HG03378 (cell line): ENCODE results near the gene ZNF846.
"Not testable (repeated sequence)": the region's sequence is repeated elsewhere in the genome, so short reads cannot be mapped to it uniquely, and the experiment has no call there.

Source experiments
- ATAC-seq: cut with Tn5 transposase; IDR thresholded peaks from one replicate; pipeline ENCODE4 v1.9.1; 2021; ENCODE audit warnings: mild to moderate bottlenecking, moderate library complexity; ENCODE audit not compliant: unreplicated experiment

Gene ZNF846

DNA sequence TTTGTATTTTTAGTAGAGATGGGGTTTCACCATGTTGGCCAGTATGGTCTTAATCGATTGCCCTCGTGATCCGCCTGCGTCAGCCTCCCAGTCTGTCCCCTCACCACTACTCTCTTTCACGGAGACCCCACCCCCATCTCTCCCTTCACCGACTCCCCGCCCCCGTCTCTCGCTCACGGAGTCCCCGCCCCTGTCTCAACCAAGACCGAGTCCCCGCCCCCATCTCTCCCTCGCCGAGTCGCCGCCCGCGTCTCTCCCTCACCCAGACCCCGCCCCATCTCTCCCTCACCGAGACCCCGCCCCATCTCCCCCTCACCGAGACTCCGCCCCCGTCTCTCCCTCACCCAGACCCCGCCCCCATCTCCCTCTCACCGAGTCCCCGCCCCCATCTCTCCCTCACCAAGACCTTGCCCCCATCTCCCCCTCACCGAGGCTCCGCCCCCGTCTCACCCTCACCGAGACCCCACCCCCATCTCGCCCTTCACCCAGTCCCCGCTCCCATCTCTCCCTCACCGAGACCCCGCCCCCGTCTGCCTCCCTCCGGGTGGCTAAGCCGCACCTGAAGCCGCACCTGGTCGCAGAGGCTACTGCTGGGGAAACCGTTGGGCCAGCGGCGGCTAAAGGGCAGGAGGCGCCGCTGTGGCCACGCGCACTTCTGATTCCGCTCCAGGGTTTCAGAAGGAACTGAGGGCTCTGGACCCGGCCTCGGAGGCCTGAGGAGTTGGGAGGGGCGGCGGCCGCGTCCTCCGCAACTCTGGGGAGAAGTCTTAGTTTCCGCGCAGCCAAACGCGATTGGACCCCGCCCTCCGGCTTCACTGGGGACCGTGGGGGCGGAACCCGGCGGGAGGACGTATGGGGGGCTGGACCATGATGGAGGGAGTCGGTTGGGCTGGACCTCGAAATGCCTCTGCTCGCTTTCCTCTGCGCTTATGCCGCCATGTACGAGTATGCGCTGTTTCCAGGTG lies 17.1 kb upstream of the ZNF846 start:
- ATAC-seq: peak; percentile 58

DNA sequence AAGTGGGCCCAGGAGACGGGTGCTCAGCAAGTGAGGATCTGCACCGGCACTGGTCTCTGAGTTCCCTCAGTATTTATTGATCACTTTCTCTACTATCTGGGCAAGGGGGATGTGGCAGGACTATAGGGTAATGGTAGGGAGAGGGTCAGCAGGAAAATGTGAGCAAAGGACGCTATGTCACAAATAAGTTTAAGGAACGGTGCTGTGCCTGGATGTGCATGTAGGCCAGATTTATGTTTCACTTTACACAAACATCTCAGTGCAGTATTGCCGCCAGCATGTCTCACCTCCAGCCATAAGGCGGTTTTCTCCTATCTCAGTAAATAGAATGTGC lies 15.6 kb upstream of the ZNF846 start:
- not testable (repeated sequence) for ATAC-seq

DNA sequence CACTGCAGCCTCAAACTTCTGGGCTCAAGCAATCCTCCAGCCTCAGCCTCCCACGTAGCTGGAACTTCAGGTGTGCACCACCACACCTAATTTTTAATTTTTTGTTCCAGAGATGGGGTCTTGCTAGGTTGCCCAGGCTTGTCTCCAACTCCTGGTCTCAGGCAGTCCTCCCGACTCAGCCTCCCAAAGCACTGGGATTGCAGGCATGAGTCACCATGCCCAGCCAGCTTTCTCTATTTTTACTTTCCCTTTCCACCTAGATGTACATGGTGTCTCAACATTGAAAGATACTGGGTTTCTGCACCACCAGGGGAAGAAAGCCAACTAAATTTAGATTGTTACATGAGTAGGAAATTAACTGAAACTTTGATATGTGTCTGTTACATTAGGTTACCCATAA lies 13.8 kb upstream of the ZNF846 start:
- ATAC-seq: no peak

DNA sequence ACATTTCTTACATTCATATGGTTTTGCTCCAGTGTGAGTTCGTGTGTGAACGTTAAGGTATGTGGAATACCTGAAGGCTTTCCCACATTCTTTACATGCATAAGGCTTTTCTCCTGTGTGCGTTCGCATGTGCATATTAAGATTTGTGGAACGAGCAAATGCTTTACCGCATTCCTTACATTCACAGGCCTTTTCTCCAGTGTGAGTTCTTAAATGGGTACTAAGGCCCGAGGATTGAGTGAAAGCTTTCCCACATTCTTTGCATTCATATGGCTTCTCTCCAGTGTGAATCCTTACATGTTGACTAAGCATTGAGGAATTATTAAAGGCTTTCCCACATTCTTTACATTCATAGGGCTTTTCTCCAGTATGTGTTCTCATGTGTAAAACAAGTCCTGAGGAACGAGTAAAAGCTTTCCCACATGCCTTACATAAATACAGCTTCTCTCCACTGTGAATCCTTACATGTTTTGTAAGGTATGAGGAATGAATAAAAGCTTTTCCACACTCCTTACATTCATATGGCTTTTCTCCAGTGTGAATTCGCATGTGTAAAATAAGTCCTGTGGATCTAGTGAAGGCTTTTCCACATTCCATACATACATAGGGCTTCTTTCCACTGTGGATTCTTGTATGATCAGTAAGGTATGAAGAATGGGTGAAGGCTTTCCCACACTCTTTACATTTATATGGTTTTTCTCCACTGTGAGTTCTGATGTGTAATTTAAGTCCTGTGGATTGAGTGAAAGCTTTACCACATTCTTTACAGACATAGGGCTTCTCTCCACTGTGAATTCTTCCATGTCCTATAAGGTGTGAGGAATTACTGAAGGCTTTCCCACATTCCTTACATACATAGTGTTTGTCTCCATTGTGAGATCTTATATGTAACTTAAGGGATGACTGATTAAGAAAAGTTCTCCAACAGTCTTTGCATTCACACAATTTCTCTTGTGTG lies 10.7 kb downstream of the ZNF846 start:
- ATAC-seq: no peak

DNA sequence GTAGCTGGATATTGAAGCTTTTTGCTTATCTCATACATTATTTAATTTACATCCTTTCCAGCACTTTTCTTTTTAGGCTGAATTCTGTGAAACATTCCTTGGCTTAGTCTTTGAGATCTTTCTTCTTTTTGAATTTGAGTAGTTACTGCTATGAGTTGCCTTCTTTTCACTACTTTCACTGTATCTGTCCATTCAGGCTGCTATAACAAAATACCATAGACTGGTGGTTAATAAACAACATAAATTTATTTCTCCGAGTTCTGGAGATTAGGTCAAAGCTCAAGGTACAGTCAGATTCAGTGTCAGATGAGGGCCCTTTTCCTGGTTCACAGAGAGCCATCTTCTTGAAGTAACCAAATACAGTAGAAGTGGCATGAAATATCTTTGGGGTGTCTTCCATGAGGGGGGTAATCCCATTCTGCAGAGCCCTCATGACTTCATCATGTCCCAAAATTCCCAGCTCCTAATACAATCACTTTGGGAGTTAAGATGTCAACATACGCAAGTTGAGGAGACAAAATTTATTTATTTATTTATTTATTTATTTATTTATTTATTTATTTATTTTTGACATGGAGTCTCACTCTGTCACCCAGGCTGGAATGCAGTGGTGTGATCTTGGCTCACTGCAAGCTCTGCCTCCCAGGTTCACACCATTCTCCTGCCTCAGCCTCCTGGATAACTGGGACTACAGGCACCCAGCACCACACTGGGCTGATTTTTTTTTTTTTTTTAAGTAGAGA lies 15.7 kb downstream of the ZNF846 start:
- no peak for ATAC-seq

DNA sequence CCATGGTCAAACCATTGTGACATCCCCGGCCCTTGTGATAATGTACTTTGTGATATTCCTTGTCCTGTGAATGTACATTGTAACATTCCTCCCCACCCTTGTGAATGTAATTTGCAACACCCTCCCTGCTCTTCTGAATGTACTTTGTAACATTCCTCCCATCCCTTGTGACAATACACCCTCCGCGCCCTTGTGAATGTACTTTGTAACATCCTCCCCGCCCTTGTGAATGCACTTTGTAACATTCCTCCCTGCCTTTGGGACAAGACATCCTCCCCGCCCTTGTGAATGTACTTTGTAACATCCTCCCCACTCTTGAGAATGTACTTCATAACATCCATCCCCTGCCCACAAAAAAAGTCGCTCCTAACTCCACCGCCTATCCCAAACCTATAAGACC lies 17.1 kb downstream of the ZNF846 start:
- no peak for ATAC-seq

DNA sequence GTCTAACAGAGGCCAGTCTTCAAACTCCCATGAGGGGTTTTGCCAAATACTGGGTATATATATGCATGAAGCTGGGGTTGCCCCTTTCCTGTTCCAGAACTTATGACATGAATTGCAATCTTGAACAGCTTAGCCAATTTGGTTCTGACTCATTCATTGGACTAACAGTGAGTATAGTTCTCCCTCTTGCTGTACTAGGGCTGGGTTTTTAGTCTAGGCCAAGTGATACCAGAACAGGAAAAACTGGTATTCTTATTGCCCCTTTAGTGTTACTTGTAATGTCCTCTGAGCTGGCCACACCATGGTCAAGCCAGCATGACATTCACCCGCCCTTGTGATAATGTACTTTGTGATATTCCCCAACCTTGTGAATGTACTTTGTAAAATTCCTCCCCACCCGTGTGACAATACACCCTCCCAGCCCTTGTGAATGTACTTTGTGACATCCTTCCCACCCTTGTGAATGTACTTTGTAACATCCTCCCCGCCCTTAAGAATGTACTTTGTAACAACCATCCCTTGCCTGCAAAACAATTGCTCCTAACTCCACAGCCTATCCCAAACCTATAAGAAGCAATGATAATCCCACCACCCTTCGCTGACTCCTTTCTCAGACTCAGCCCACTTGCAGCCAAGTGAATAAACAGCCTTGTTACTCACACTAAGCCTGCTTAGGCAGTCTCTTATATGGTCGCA lies 26.9 kb downstream of the ZNF846 start:
- ATAC-seq: no peak

DNA sequence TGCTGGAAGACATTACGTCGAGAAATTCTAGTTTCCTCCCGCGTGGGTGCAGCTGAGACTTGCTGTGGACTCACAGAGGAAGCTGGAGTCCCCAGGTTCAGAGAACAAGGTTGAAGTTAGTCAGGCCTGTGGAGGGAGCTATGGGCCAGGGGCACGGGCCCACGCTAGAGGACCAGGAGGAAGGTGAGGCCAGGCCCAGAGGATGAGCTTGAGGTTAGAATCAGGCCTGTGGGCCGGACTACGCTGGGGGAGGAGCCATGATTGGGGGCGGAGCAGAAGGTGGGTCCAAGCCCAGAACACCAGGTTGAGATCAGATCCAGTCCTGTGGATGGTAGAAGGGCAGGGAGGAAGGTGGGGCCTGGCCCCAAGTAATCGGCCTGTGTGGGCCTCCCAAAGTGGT lies 32.6 kb downstream of the ZNF846 start:
- ATAC-seq: no peak

DNA sequence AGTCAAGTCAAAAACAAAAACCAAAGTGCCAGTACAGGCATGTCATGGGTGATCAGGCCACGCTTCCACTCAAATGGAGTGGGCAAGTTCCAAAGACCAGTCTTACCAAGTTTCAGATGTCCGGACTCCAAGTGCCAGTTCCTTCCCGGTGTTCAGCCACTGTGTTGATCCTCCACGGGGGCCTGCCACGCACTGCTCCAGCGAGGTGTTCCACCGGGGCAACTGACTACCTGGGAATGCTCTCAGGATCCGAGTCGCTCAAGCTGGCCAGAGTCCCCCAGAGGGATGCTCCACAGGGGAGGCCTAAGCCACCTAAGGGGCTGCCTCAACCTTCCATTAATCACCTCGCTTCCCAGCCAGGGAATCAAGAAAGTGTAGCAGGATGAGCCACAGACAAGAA lies 38.5 kb downstream of the ZNF846 start:
- not testable (repeated sequence) for ATAC-seq

DNA sequence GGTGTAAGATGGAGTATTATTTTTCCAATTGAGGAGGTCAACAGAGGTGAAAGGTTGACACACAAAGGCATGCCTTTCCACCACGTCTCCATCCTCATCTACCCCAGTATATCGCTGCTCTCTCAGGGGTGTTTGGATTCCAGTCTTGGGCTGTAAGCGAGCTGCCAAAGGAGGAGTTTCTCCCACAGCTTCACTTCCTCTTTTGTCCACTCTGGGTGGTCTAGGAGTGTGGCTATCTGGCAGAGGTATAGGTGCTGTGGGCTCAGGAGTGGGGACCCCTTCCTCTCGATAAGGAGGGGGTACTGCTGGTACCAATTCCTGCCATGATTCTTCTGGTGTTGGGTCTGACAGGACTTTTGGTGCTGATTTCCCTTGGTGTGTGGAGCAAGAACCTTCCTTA lies 39.4 kb downstream of the ZNF846 start:
- ATAC-seq: no peak

DNA sequence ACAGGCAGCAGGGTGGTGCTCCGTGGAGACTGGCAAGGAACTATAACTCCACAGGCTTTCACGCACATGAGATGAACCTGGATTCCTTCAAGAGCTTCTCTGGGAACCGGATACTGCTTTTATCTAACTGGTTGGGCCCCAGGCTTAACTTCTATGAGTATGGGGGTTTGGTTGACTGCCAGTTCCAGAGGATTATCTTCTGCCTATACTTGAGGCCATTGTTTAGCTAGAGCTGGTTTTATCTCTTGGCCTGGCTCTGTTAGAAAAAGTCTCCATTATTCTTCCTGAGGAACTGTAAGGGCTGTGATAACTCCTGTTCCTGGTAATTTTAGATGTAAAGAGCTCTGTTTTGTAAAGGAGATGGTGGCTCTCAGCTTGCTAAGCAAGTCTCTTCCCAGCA lies 40.9 kb downstream of the ZNF846 start:
- ATAC-seq: no peak

DNA sequence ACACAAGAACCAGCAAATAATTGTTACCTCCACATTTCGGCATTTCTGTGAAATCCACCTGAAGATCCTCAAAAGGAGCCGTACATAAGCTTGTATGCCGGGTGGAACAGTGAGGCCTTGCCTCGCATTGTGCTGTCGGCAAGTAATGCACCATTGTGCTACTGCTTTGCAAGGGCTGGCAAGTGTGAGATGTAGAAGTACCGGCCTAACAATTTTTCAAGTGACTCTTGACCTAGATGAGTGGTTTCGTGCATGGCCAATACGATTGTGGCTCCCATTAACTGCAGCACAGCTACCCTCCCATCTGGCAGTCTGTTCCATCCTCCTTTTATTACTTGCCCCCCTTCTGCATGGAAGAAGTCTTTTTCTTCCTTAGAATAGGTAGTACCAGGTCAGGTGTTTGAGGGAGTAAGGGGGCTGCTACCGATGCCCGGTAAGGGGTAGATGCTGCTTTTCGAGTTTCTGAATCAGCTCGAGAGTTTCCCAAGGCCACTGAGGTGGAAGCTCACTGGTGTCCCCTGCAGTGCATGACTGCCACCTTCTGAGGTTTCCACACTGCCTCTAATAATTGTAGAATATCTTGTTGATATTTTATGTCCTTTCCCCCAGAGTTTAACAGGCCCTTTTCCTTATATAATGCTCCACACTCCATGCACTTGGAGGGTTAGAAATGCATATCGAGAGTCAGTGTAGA lies 42.9 kb downstream of the ZNF846 start:
- not testable (repeated sequence) for ATAC-seq

DNA sequence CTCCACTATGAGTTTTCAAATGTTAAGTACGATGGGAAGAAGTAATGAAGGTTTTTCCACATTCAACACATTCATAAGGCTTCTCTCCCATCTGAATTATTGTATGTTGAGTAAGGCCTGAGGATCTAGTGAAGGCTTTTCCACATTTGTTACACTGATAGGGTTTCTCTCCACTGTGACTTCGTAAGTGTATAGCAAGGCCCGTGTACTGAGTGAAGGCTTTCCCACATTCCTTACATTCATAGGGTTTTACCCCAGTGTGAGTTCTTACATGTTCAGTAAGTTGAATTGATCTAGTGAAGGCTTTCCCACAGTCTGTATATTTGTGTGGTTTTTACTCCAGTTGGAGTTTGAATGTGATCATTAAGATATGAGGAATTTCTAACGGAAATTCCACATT lies 44.4 kb downstream of the ZNF846 start:
- no peak for ATAC-seq

DNA sequence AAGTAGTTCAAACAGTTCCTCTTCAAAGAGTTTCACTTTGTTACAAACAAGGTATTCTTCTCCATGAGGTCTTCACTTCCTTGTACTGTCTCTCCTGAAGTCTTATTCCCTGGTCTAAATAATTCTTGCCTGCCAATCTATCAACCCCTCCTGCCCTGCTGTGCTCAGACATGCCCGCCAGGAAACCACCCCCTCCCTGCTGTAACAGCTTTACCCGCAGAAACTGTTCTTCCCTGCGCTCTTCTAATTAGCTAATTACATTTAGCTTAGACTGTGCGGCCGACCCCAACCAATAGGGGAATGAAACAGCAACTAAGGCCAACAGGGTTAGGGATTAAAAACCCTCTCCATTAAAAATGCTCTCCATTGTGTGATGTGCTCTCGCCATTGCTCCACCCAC lies 46.7 kb downstream of the ZNF846 start:
- ATAC-seq: no peak

DNA sequence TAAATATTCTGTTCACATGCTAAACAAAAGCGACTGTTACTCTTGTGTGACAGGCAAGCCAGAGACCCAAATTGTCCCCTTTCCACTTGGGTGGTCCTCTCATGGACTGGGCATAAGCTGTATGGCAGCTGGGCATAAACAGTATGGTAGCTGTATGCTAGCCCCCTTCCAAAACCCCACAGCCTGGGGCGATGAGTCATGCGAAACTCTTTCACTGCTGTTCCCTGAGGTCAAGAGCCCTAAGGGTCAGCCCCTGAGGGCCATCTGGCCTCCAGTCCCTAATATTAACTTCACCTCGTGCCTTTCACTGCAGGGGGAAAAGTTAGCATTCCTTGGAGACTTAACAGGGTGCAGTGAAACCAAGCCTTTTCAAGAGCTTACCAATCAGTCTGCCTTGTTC lies 48.0 kb downstream of the ZNF846 start:
- no peak for ATAC-seq

DNA sequence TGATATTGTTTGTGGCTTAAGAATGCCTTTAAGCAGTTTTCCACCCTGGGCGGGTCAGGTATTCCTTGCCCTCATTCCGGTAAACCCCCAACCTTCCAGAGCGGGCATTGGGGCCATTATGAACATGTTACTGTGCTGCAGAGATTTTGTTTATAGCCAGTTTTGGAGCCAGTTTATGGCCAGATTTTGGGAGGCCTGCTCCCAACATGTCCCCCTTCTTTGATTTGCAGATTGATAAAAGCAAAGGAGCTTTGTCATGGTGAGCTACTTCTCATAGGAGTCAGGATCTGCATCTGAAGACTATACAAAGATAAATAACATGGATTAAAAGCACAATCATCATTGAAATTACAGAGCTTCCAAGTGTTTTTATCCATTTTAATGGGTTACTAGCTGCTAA lies 56.7 kb downstream of the ZNF846 start:
- ATAC-seq: no peak

DNA sequence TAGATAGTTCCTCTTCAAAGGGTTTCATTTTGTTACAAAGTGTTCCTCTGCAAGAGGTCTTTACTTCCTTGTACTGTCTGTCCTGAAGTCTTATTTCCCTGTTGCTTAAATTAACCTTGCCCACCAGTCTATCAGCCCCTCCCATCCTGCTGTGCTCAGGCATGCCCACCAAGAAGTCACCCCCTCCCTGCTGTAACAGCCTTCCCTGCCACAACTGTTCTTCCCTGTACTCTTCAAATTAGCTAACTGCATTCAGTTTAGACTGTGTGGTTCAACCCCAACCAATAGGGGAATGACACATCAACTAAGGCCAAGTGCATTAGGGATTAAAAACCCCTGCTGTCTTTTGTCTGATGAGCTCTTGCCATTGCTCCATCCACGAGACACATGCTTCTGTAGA lies 59.2 kb downstream of the ZNF846 start:
- ATAC-seq: no peak

DNA sequence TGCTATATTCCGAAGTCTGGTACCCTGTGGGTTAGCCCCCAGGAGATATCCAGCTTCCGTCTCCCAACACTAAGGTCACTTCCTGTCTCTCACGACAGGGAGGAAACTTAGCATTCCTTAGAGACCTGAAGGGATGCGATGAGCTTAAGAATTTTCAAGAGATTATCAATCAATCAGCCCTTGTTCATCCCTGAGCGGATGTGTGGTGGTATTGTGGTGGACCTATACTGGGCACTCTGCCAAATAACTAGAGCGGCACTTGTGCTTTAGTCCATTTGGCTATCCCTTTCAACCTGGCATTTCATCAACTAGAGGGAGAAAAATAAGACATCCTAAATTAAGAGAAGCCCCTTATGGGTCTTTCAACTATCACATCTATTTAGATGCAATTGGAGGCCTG lies 62.7 kb downstream of the ZNF846 start:
- no peak for ATAC-seq

DNA sequence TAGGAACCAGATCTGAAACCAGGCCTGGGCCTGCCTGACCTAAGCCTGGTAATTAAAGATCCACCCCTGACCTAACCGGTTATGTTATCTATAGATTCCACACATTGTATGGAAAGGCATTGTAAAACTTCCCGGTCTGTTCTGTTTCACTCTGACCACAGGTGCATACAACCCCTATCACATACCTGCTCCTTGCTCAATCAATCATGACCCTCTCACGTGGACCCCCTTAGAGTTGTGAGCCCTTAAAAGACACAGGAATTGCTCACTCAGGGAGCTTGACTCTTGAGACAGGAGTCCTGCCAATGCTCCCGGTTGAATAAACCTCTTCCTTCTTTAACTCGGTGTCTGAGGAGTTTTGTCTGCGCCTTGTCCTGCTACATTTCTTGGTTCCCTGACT lies 66.4 kb downstream of the ZNF846 start:
- no peak for ATAC-seq
